ENCODE data around the gene FMOD.

Gene FMOD

DNA sequence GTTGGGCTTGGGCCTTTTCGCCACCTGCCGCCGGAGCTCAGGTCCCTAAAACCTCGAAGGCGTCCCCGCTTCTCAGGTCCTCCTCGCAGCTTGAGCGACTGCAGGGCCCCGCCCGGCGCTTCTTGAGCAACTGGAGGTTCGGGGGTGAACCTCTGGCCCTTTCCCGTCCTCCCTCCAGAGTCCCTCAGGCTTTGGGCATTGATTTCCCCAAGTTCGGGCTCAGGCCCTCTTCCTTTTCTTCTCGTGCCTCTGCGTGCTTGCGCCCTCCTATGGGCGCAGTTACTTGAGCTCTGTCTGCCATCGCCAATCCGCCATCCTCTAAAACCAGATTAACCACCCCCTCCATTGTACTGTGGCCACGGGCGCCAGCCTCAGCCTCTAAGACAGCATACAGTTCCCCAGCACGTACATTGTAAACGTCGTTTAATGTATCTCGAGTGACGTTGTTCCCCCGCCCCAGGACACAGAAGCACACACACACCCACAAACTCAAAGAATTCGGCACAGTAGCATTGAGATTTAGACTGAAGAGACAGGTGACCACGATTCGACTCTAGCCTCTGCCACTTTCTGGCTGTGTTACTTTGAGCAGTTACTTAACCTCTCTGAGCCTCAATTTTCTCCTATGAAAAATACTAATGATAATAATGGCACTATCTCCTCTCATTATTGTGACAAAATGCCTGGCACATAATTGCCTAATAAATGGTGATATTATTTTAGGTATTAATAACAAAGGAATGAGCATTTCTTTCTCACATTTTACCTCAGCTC, 23.1 kb downstream of the FMOD start (continued):
- no peak for TF ChIP-seq ZNF423 (tag by site-specific recombination; IDR thresholded peaks at IDR 0.05)
- TF ChIP-seq, protein P1, sequence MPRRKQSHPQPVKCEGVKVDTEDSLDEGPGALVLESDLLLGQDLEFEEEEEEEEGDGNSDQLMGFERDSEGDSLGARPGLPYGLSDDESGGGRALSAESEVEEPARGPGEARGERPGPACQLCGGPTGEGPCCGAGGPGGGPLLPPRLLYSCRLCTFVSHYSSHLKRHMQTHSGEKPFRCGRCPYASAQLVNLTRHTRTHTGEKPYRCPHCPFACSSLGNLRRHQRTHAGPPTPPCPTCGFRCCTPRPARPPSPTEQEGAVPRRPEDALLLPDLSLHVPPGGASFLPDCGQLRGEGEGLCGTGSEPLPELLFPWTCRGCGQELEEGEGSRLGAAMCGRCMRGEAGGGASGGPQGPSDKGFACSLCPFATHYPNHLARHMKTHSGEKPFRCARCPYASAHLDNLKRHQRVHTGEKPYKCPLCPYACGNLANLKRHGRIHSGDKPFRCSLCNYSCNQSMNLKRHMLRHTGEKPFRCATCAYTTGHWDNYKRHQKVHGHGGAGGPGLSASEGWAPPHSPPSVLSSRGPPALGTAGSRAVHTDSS (tag by site-specific recombination; IDR thresholded peaks at IDR 0.05): no peak
- no peak for TF ChIP-seq SP2 (tag by site-specific recombination; IDR thresholded peaks at IDR 0.05)
- TF ChIP-seq SP7 (tag by site-specific recombination; IDR thresholded peaks at IDR 0.05): peak; percentile 73
- TF ChIP-seq, protein P2, sequence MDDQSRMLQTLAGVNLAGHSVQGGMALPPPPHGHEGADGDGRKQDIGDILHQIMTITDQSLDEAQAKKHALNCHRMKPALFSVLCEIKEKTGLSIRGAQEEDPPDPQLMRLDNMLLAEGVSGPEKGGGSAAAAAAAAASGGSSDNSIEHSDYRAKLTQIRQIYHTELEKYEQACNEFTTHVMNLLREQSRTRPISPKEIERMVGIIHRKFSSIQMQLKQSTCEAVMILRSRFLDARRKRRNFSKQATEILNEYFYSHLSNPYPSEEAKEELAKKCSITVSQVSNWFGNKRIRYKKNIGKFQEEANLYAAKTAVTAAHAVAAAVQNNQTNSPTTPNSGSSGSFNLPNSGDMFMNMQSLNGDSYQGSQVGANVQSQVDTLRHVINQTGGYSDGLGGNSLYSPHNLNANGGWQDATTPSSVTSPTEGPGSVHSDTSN (CRISPR knock-in tag; IDR thresholded peaks at IDR 0.05): no peak
- TF ChIP-seq ZNF37A (tag by site-specific recombination; IDR thresholded peaks at IDR 0.05): no peak
- TF ChIP-seq MEIS1 (CRISPR knock-in tag; IDR thresholded peaks at IDR 0.05; ENCODE audit: borderline replicate concordance): no peak
- no peak for TF ChIP-seq ZNF416 (tag by site-specific recombination; IDR thresholded peaks at IDR 0.05)
- TF ChIP-seq SETDB1 (IDR thresholded peaks at IDR 0.05; ENCODE audit: insufficient read length, low read length): no peak
- TF ChIP-seq ZNF341 (tag by site-specific recombination; IDR thresholded peaks at IDR 0.05; ENCODE audit: low read depth): no peak
- TF ChIP-seq, protein P3, sequence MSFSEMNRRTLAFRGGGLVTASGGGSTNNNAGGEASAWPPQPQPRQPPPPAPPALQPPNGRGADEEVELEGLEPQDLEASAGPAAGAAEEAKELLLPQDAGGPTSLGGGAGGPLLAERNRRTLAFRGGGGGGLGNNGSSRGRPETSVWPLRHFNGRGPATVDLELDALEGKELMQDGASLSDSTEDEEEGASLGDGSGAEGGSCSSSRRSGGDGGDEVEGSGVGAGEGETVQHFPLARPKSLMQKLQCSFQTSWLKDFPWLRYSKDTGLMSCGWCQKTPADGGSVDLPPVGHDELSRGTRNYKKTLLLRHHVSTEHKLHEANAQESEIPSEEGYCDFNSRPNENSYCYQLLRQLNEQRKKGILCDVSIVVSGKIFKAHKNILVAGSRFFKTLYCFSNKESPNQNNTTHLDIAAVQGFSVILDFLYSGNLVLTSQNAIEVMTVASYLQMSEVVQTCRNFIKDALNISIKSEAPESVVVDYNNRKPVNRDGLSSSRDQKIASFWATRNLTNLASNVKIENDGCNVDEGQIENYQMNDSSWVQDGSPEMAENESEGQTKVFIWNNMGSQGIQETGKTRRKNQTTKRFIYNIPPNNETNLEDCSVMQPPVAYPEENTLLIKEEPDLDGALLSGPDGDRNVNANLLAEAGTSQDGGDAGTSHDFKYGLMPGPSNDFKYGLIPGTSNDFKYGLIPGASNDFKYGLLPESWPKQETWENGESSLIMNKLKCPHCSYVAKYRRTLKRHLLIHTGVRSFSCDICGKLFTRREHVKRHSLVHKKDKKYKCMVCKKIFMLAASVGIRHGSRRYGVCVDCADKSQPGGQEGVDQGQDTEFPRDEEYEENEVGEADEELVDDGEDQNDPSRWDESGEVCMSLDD (tag by site-specific recombination; IDR thresholded peaks at IDR 0.05): peak; percentile 82
- TF ChIP-seq, protein P4, sequence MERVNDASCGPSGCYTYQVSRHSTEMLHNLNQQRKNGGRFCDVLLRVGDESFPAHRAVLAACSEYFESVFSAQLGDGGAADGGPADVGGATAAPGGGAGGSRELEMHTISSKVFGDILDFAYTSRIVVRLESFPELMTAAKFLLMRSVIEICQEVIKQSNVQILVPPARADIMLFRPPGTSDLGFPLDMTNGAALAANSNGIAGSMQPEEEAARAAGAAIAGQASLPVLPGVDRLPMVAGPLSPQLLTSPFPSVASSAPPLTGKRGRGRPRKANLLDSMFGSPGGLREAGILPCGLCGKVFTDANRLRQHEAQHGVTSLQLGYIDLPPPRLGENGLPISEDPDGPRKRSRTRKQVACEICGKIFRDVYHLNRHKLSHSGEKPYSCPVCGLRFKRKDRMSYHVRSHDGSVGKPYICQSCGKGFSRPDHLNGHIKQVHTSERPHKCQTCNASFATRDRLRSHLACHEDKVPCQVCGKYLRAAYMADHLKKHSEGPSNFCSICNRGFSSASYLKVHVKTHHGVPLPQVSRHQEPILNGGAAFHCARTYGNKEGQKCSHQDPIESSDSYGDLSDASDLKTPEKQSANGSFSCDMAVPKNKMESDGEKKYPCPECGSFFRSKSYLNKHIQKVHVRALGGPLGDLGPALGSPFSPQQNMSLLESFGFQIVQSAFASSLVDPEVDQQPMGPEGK (tag by site-specific recombination; IDR thresholded peaks at IDR 0.05): peak; percentile 91; the same call in 1 of the 2 replicates
- TF ChIP-seq, protein P5, sequence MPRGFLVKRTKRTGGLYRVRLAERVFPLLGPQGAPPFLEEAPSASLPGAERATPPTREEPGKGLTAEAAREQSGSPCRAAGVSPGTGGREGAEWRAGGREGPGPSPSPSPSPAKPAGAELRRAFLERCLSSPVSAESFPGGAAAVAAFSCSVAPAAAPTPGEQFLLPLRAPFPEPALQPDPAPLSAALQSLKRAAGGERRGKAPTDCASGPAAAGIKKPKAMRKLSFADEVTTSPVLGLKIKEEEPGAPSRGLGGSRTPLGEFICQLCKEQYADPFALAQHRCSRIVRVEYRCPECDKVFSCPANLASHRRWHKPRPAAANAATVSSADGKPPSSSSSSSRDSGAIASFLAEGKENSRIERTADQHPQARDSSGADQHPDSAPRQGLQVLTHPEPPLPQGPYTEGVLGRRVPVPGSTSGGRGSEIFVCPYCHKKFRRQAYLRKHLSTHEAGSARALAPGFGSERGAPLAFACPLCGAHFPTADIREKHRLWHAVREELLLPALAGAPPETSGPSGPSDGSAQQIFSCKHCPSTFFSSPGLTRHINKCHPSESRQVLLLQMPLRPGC (tag by site-specific recombination; IDR thresholded peaks at IDR 0.05): no peak
- TF ChIP-seq ZNF223 (tag by site-specific recombination; IDR thresholded peaks at IDR 0.05): no peak
- TF ChIP-seq, protein P6, sequence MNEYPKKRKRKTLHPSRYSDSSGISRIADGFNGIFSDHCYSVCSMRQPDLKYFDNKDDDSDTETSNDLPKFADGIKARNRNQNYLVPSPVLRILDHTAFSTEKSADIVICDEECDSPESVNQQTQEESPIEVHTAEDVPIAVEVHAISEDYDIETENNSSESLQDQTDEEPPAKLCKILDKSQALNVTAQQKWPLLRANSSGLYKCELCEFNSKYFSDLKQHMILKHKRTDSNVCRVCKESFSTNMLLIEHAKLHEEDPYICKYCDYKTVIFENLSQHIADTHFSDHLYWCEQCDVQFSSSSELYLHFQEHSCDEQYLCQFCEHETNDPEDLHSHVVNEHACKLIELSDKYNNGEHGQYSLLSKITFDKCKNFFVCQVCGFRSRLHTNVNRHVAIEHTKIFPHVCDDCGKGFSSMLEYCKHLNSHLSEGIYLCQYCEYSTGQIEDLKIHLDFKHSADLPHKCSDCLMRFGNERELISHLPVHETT (tag by site-specific recombination; IDR thresholded peaks at IDR 0.05): peak; percentile 21; the same call in 1 of the 2 replicates
- peak; percentile 74 for TF ChIP-seq ZBTB20 (tag by site-specific recombination; IDR thresholded peaks at IDR 0.05)
- TF ChIP-seq, protein P7, sequence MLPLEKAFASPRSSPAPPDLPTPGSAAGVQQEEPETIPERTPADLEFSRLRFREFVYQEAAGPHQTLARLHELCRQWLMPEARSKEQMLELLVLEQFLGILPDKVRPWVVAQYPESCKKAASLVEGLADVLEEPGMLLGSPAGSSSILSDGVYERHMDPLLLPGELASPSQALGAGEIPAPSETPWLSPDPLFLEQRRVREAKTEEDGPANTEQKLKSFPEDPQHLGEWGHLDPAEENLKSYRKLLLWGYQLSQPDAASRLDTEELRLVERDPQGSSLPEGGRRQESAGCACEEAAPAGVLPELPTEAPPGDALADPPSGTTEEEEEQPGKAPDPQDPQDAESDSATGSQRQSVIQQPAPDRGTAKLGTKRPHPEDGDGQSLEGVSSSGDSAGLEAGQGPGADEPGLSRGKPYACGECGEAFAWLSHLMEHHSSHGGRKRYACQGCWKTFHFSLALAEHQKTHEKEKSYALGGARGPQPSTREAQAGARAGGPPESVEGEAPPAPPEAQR (tag by site-specific recombination; IDR thresholded peaks at IDR 0.05): no peak
- TF ChIP-seq, protein P8, sequence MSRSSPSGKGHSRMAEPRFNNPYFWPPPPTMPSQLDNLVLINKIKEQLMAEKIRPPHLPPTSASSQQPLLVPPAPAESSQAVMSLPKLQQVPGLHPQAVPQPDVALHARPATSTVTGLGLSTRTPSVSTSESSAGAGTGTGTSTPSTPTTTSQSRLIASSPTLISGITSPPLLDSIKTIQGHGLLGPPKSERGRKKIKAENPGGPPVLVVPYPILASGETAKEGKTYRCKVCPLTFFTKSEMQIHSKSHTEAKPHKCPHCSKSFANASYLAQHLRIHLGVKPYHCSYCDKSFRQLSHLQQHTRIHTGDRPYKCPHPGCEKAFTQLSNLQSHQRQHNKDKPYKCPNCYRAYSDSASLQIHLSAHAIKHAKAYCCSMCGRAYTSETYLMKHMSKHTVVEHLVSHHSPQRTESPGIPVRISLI (tag by site-specific recombination; IDR thresholded peaks at IDR 0.05): no peak; the same call in 1 of the 2 replicates
- TF ChIP-seq, protein P9, sequence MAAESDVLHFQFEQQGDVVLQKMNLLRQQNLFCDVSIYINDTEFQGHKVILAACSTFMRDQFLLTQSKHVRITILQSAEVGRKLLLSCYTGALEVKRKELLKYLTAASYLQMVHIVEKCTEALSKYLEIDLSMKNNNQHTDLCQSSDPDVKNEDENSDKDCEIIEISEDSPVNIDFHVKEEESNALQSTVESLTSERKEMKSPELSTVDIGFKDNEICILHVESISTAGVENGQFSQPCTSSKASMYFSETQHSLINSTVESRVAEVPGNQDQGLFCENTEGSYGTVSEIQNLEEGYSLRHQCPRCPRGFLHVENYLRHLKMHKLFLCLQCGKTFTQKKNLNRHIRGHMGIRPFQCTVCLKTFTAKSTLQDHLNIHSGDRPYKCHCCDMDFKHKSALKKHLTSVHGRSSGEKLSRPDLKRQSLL (tag by site-specific recombination; IDR thresholded peaks at IDR 0.05): no peak
- TF ChIP-seq ZNF112 (tag by site-specific recombination; IDR thresholded peaks at IDR 0.05): no peak
- no peak for TF ChIP-seq ZNF354C (tag by site-specific recombination; IDR thresholded peaks at IDR 0.05; ENCODE audit: borderline replicate concordance, low read depth)
- TF ChIP-seq ZNF214 (tag by site-specific recombination; IDR thresholded peaks at IDR 0.05; ENCODE audit: borderline replicate concordance): no peak
- no peak for TF ChIP-seq ZNF211 (tag by site-specific recombination; IDR thresholded peaks at IDR 0.05; ENCODE audit: low read depth)
- TF ChIP-seq ZNF433 (tag by site-specific recombination; IDR thresholded peaks at IDR 0.05; ENCODE audit: low read depth): no peak
